HCEC 1CT (cell line): Measurements from ENCODE around the gene CALY.
"Not testable (repeated sequence)": the region's sequence is repeated elsewhere in the genome, so short reads cannot be mapped to it uniquely, and the experiment has no call there.

Experiments used
- DNase-seq: peaks from one replicate; pipeline ENCODE4 v3.0.0-alpha.2; 2017

Gene CALY

GRCh38 chr10:133336577-133337369 lies at the start of gene CALY:
Gene CALY (minus strand): TSS chr10:133336896. CDS start chr10:133328989, 7,907 bp downstream.
- no peak for DNase-seq

GRCh38 chr10:133385214-133385613 lies 48.5 kb upstream of the CALY start:
- no peak for DNase-seq

- no peak for DNase-seq
These were observed 47.4 kb upstream of the CALY start for GRCh38 chr10:133384071-133384470.

GRCh38 chr10:133383551-133383950 lies 46.9 kb upstream of the CALY start:
- no peak for DNase-seq

DNA sequence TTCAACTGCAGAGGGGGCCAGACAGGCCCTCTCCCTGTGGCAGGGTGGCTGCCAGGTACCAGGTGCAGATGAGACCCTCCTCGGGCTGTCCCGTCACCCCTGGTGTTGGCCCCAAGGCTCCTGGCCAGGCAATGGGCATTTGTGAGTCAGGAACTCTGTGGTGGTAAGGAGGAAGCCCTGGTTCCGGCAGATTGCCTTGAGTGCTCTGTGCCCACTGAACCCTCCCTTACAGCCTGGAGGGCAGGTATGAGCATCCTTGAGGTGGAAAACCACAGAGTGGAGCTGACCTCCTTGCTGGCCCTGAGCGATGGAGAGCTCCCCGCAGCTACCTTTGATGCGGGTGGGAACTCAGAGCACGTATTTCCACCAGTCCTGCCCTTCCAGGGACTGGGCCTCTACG lies 44.3 kb upstream of the CALY start:
- DNase-seq = no peak

GRCh38 chr10:133379801-133380666 lies 43.3 kb upstream of the CALY start:
- no peak for DNase-seq

GRCh38 chr10:133379152-133379800 lies 42.6 kb upstream of the CALY start, which contains the start of gene PAOX:
Gene PAOX (plus strand): TSS chr10:133379262. CDS start chr10:133379317, 55 bp downstream.
- DNase-seq = peak; percentile 42

DNA sequence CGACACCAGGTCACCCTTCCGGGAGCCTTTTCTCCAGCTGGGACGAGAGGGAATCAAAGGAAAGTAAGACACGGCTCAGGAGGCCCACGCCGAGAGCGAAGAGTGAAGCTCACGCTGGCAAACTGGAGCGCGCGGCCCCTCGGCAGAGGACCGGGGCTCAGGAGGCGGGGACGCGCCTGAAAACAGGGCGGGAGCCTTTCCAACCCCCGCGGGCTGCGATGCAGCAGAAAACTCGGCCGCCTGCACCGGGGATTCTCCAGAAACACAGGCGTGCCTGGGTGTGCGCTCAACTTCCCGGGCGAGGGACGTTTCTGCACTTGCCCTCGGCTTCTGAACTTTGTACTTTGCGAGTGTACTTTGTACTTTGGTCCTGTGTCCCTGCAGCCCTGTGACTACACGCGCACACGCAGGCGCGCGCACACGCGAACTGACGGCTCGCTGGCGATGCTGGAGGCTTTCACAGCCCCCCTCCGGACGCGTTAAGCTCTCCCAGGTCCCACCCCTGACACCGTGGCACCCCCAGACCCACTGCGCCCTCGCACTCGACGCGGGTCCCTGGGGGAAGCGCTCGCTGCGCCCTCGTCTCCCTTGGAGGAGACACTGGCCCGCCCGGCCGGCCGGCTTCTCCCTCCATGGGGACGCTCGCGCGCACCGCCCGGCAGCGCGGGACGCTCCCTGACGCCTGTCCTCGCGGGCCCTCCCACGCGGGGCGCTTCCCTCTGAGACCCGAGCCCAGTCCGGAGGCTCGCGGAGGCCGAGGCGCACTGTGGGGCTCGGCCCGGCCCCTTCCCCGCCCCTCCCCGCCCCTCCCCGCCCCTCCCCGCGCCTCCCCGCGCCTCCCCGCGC lies 41.8 kb upstream of the CALY start:
- peak; percentile 22 for DNase-seq

- no peak for DNase-seq
These were observed 41.1 kb upstream of the CALY start for GRCh38 chr10:133377818-133378250.

GRCh38 chr10:133377025-133377817 lies 40.5 kb upstream of the CALY start:
- DNase-seq = no peak

DNA sequence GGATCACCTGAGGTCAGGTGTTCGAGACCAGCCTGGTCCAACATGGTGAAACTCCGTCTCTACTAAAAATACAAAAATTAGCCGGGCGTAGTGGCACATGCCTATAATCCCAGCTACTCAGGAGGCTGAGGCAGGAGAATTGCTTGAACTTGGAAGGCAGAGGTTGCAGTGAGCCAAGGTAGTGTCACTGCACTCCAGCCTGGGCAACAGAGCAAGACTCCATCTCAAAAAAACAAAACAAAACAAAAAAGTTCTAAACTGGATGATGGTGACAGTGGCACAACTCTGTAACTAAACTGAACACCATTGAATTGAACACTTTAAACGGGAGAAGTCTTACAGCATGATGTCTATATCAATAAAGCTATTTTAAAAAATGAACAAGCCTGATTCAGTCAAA lies 39.5 kb upstream of the CALY start:
- DNase-seq = not testable (repeated sequence)

DNA sequence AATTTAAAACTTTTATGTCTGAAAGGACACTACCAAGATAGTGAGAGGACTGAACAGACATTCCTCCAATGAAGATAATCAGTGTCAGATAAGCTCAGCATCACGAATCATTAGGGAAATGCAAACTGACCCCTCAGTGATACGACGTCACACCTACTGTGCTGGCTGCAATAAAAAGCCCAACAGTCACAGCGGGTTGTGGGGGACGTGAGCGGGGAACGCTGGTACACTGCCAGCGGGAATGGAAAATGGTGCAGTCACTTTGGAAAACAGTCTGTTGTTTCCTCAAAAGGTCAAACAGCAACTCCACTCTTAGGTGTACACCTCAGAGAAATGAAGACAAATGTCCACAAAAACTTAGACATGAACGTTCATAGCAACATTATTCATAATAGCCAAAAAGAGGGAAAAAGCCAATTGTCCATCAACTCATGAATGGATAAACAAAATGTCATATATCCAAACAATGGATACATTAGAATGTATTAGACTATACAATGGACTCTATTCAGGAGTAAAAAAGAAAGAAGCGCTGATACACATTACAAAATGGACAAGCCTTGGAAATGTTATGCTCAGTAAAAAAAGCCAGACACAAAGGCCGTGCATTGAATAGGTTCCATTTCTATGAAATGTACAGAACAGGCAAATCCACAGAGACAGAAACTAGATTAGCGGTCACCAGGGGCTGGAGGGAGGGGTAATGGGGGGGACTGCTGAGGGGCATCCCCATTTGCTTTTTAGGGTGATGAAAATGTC lies 38.8 kb upstream of the CALY start:
- DNase-seq = no peak

GRCh38 chr10:133373174-133374090 lies 36.7 kb upstream of the CALY start, which contains the start of gene ECHS1:
Gene ECHS1 (minus strand): TSS chr10:133373354. CDS start chr10:133373333, 21 bp downstream.
- DNase-seq = peak; percentile 90

DNA sequence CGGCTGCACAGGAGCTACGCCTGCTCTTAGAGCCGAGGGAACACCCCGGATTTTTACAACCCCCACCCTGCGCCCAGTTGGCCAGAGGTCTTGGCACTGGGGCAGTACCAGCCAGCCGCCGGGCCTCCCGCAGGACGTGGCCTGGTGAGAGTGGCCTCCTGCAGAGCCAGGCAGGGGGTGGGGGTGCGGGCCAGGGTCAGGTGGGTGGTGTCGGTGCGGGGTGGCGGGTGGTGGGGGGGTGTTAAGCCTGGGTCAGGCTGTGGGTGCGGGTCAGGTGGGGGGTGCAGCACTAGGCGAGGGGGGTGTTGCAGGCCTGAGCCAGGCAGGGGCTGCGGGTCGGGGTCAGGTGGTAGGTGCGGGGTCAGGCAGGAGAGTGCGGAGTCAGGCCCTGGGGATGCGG lies 35.8 kb upstream of the CALY start:
- DNase-seq = no peak

- DNase-seq = no peak
These were observed 33.5 kb upstream of the CALY start for GRCh38 chr10:133370030-133370786.

- no peak for DNase-seq
These were observed 31.5 kb upstream of the CALY start for GRCh38 chr10:133368153-133368552.

DNA sequence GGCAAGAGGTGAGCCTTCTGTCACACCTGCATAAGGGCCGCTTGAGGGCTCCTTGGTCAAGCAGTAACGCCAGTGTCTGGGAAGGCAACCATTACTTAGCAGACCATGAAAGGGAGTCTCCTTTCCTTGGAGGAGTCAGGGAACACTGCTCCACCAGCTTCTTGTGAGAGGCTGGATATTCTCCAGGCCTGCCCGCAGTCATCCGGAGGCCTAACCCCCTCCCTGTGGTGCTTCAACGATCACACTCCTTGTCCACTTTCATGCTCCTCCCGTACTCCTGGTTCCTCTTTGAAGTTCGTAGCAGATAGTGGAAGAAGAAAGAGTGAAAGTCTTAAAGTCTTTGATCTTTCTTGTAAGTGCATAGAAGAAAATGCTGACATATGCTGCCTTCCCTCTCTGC lies 30.8 kb upstream of the CALY start:
- DNase-seq = not testable (repeated sequence)

- no peak for DNase-seq
These were observed 30.1 kb upstream of the CALY start for GRCh38 chr10:133366751-133367150.

DNA sequence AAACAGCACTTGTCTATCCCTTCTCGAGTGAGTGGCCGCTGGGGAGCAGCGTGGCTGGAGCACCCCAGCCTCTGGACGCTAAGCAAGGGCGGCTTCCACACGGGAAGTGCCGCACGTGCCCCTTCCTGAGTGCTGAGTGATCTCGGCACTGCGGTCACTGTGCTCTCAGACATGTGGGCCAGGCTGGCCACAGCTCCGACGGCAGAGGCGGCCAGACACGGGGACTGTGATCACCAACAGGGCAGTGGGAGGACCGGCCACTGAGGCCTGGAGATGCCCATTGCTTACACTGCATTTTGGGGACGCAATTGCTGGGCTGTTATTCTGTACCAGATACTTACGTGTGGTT lies 29.4 kb upstream of the CALY start:
- DNase-seq = no peak
